Muscle of leg (tissue), 11 donors: Measurements from ENCODE around the gene MRPS2. TPM values are rescaled to one million over a fixed set of nuclear protein-coding genes. Genes with fewer than 3 reads are reported as not detected.

Experiments
- DNase-seq: peaks from one replicate; pipeline ENCODE4 v3.0.0; 2013
- H3K27ac ChIP-seq: one replicate; pipeline ENCODE4 v1.5.1; 2013; ENCODE audit warnings: mild to moderate bottlenecking, low read length, control low read depth
- H3K27me3 ChIP-seq: one replicate; pipeline ENCODE4 v1.6.1; 2013; ENCODE audit warnings: low read length; ENCODE audit not compliant: control insufficient read depth, insufficient read depth
- H3K36me3 ChIP-seq: one replicate; pipeline ENCODE4 v1.6.1; 2013; ENCODE audit warnings: low read length; ENCODE audit not compliant: control insufficient read depth, insufficient read depth
- H3K4me1 ChIP-seq: one replicate; pipeline ENCODE4 v1.6.1; 2013; ENCODE audit warnings: low read length; ENCODE audit not compliant: control insufficient read depth, insufficient read depth
- H3K4me3 ChIP-seq: one replicate; pipeline ENCODE4 v1.5.1; 2013; ENCODE audit warnings: low read length, control low read depth
- H3K9me3 ChIP-seq: replicated peaks from 2 replicates; pipeline ENCODE4 v1.6.1; 2013; ENCODE audit warnings: low read depth, low read length; ENCODE audit not compliant: control insufficient read depth
- WGBS: methylation state at CpG from one replicate; pipeline ENCODE4 v1.1.5; 2013; ENCODE audit warnings: missing lambda C conversion rate; ENCODE audit not compliant: insufficient coverage; 5-methylcytosine and 5-hydroxymethylcytosine counted together
- polyA plus RNA-seq, 8 donors: library from polyadenylated mRNA; unstranded; fragments of 120-200 nt; gene quantifications; one replicate each; pipeline versions ENCODE4 v1.2.1 to v1.2.3, GENCODE V29; 2013; ENCODE audit warnings: inconsistent platforms in 1 of 8, low replicate concordance in 1 of 8; ENCODE audit not compliant: insufficient read length in 8 of 8, insufficient read depth in 1 of 8
- total RNA-seq: library from RNA; stranded (reverse); fragments of 120-200 nt; gene quantifications from one replicate; pipeline ENCODE4 v1.2.4, GENCODE V29; 2013

The MRPS2 gene
- total and polyA plus RNA-seq, 9 donors, result 15.6 to 41.6 (median 34.3) TPM

DNA sequence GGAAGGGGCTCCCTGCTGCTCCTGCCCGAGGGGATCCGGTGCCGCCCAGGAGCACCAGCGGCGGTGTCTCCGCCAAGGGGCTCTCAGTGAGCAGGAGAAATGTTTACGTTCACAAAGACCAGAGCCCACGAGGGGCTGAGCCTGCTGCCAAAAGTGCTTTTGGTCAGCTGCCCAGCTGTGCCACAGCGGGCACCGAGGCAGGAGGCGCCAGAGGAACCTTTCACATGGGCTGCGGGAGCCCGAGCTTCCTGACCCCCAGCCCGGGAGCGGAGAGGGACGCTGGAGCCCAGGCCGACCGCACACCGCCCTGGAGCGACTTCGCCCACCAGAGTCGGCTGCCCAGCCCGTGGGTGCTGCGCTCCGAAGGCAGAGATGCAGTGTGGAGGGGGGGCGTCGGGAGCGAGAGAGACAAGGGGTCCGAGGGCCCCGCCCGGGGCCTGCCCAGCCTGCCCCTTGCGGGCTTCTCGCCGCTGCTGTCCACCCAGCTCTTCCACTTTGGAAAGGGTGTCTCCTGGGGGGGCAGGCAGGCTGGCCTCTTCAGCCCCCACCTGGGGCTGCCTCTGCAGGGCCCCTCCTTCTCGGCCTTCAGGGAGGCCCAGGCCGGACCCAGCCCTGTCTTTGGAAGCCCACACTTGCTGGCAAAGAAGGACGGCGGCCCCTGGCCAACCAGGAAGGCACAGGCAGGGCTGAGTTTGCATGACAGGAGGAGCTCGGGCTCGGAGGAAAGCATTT, 13.0 kb upstream of the MRPS2 start:
- 91% methylated on average over 37 of the region's 40 CpGs for WGBS
- DNase-seq, result no peak
- Histone ChIP-seq H3K9me3 (no peaks in the 10 kb centered on the region), H3K27ac (no peak overlapping the region), H3K27me3 (no peaks in the 10 kb centered on the region), H3K4me1 (no peaks in the 10 kb centered on the region), H3K36me3 (peaks cover 47% of the 10 kb centered on the region), H3K4me3 (no peak overlapping the region)

DNA sequence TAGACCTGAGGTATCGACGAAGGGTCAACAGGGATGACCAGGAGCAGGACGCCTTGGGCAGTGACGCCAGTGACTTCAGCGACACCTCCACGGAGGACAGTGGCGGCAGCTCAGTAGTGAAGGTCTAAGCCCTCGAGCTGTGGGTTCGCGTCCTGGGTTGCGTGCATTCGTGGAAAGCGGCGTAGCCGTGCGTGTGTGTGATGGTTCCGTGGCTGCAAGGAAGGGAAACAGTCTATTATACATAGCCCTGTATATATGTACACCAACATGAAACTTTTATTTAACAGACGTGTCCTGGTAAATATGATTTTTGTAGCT, 12.5 kb upstream of the MRPS2 start:
- Histone ChIP-seq H3K27ac (no peak overlapping the region), H3K4me3 (no peak overlapping the region), H3K4me1 (no peaks in the 10 kb centered on the region), H3K27me3 (no peaks in the 10 kb centered on the region), H3K9me3 (no peaks in the 10 kb centered on the region), H3K36me3 (peaks cover 47% of the 10 kb centered on the region)
- DNase-seq, result no peak
- 92% methylated on average over 8 of the region's 18 CpGs for WGBS

DNA sequence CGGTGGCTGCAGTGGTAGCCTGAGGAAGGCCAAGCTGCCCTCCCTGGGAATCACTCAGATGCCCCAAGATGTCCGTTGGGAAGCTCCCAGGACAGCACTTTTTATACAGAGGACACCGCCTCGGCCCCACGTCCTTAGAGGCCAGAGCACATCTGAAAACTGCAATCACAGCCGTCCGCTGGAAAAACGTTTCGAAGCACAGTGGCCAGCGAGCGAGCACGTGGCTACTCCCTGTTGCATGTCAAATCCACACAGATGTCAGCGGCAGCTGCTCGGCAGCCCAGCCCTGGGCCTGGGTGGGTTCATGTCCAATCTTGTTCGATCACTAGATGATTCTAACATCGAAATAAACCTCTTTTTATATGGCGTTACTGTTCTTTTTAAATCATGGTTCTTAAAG, 12.0 kb upstream of the MRPS2 start:
- Histone ChIP-seq H3K4me3 (no peak overlapping the region), H3K9me3 (no peaks in the 10 kb centered on the region), H3K27ac (no peak overlapping the region), H3K36me3 (peaks cover 42% of the 10 kb centered on the region), H3K27me3 (no peaks in the 10 kb centered on the region), H3K4me1 (no peaks in the 10 kb centered on the region)
- 88% methylated on average over 17 of the region's 17 CpGs for WGBS
- no peak for DNase-seq

DNA sequence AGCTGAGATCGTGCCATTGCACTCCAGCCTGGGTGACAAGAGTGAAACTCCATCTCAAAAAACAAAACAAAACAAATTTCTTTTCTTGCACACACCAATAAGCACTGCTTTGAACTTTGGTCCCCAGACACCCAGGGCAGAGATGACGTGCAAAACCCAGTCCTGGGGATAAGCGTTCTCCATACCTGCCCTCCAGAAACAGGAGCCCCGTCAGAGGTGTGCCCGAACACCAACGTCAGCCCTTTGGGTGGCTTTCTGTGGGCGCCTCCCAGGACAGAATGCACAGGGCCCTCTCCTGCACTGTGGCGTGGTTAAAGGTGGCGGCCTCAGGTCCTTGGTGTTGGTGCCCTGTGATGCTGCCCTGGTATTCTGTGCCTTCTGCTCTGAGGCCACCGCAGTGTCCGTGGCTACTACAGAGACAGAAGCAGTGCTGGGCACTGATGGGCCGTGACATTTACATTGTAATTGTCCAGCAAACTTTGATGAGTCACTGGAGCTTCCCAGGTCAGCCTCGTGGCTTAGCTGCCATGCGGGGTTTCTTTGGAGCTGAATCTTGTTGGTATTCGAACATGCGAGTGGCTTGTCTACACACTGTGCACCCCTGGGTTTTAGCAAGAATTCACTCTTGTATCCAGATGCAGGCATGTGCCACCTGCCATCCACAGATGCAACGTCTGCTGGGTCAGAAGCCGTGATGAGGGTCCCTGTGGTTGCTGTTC, 11.1 kb upstream of the MRPS2 start:
- WGBS, result 80% methylated on average over 15 of the region's 18 CpGs
- no peak overlapping the region for H3K4me3 ChIP-seq
- H3K9me3 ChIP-seq, result no peaks in the 10 kb centered on the region
- no peak for DNase-seq
- H3K36me3 ChIP-seq, result peaks cover 35% of the 10 kb centered on the region
- no peaks in the 10 kb centered on the region for H3K27me3 ChIP-seq
- no peak overlapping the region for H3K27ac ChIP-seq
- no peaks in the 10 kb centered on the region for H3K4me1 ChIP-seq

DNA sequence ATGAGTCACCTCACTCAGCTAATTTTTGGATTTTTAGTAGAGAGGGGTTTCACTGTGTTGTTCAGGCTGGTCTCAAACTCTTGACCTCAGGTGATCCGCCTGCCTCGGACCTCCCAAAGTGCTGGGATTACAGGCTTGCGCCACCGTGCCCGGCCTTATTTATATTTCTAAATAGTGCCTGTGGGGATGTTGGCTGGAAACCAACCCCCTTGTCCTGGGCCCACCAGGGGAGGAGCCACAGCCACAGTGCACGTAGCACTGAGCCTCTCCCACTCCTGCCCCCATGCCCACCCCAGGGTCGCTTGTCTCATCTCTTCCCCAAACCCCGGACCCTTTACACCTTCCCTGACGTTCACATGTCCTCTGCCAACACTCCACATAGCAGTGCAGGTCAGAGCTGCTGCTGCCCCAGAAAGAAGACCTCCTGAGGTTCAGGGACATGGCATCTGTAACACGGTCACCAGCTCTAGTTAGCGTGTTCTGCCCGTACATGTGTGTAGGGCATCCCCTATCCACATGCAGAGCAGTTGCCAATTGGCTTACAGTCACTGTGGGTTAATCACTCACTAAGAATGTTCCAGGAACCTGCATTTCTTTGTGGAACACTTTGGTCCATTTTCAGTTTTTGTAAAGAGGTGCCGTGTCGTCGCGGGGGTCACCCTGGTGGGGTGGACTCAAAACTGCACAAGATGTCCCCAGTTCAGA, 10.2 kb upstream of the MRPS2 start:
- peaks cover 25% of the 10 kb centered on the region for H3K36me3 ChIP-seq
- WGBS, result 85% methylated on average over 13 of the region's 16 CpGs

DNA sequence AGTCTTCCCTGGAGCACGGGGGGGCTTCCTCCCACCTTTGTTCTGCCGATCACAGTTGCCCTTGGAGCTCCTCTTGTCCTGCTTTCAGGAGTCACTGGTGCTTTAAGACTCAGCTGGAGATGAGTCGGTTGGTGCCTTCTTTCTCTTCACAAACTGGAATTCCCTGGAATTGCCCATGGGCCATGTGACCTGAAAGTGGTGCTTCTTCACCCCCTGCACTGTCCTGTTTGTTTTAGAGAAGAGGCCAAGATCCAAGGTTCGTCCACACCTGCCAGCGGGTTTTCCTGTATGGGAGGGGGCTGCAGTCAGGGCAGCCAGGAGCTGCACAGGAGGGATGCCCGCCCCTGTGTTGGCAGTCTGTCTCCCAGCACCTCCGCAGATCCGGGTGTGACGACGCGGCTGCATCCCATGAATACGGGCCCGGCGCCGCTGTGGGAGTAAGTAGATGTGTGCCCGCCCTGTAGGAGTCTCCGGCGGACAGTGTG, 9.5 kb upstream of the MRPS2 start:
- Histone ChIP-seq H3K36me3 (peaks cover 19% of the 10 kb centered on the region), H3K4me1 (no peaks in the 10 kb centered on the region), H3K27me3 (no peaks in the 10 kb centered on the region), H3K9me3 (no peaks in the 10 kb centered on the region), H3K4me3 (no peak overlapping the region), H3K27ac (no peak overlapping the region)
- 75% methylated on average over 4 of the region's 18 CpGs for WGBS
- no peak for DNase-seq

More for the DNA sequence above, 10.2 kb upstream of the MRPS2 start:
- Histone ChIP-seq H3K4me1 (no peaks in the 10 kb centered on the region), H3K27ac (no peak overlapping the region), H3K4me3 (no peak overlapping the region), H3K9me3 (no peaks in the 10 kb centered on the region), H3K27me3 (no peaks in the 10 kb centered on the region)
- DNase-seq, result no peak

DNA sequence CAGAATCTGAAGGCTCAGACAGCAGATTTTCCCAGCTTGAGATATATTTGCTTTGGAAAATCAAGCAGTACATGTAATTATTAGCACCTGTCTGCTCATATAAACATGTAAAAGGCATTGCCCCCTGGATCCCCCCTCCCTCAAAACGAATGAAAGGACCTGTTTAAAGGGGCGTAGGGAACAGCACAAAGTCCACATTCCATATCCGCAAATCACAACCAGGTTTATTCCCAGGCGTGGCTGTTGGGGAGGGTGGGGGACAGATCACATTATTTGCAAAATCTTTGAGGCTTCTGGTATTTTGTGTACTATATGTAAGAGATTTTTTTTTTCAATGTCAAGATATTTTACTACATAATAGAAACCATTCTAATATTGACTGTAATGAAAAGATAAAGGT, 8.7 kb upstream of the MRPS2 start:
- Histone ChIP-seq H3K36me3 (peaks cover 12% of the 10 kb centered on the region), H3K4me1 (no peaks in the 10 kb centered on the region), H3K27ac (no peak overlapping the region), H3K27me3 (no peaks in the 10 kb centered on the region), H3K9me3 (no peaks in the 10 kb centered on the region), H3K4me3 (no peak overlapping the region)
- no CpG with 5 or more reads among the region's 4 CpGs for WGBS
- no peak for DNase-seq

DNA sequence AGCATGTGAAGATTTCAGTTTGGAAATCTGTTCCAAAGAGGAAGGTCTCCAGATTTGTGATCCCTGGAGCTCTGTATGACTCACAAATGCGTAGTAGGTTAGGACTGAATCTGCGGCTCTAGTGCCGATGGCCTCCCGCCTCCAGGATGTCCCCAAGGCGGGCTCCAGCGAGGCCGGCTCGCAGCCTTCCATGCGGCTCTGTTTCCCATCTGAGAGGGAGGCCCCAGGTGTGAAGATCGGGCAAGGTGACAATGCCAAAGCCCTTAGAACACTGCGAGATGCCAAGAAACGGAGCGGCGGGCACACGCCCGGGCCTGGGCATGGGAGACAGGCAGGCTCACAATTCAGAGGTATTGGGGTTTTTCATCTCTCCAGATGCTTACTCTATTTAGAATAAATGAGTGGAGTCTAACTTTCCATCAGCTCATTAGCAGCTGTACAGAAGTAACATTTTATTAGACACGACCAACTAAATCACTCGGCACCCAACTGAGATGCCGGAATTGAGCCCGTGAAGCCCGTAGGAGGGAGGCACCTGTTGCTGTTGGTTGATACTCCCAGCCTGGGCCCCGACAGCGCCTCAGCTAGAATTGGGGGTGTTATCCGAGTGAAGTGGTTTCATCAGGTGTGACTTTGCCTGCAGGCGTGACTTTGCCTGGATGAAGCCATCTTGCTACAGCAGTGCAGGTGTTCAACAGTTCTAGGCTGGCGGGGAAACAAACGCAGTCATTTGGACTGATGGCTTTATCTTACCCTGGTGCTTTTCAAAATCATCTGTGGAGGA, 7.4 kb upstream of the MRPS2 start:
- WGBS, result 71% methylated on average over 16 of the region's 27 CpGs
- Histone ChIP-seq H3K9me3 (no peaks in the 10 kb centered on the region), H3K4me3 (no peak overlapping the region), H3K36me3 (peaks cover 5% of the 10 kb centered on the region), H3K4me1 (no peaks in the 10 kb centered on the region), H3K27ac (no peak overlapping the region), H3K27me3 (no peaks in the 10 kb centered on the region)
- DNase-seq, result no peak

DNA sequence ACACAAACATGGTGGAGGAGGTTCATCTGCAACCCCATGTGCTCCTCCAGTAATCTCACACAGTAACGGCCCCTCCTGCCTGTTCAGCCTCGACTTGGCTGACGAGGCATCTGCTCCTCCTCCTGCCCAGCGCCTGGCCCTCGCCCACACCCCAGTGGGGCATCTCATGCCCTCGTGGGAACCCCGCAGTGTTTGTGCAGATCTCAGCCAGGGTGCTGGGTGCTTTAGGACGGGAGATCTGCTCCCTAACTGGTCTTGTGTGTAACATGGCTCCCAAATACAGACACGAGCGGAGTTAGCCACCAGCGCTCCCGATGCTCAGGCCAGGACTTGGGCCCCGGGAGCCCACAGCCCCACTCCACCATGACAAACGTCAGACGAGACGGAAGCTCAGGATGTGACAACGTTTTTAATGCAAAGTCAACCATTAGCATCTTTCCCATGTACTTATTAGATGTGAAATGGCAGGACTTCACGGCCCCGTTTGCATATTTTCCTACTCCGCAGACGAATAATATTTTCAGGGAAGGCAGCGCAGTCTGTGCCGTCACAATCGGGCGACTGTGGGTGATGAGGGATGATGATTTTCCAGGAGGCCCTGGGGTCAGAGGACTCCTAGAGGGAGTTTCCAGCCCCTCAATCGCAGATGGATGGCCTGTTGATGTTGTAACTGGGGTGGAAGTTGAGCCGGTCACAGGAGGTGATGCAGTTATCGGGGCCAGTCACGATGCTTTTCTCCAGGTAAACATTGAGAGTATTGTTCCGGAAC, 5.5 kb upstream of the MRPS2 start:
- 82% methylated on average over 21 of the region's 30 CpGs for WGBS

More for the DNA sequence above, 5.5 kb upstream of the MRPS2 start:
- no peaks in the 10 kb centered on the region for H3K27me3 ChIP-seq
- no peak overlapping the region for H3K27ac ChIP-seq
- DNase-seq, result no peak
- no peaks in the 10 kb centered on the region for H3K36me3 ChIP-seq
- H3K4me3 ChIP-seq, result no peak overlapping the region
- H3K4me1 ChIP-seq, result peaks cover 4% of the 10 kb centered on the region
- H3K9me3 ChIP-seq, result no peaks in the 10 kb centered on the region
